ENCODE measurements around the gene CXCL5.

Gene CXCL5

DNA sequence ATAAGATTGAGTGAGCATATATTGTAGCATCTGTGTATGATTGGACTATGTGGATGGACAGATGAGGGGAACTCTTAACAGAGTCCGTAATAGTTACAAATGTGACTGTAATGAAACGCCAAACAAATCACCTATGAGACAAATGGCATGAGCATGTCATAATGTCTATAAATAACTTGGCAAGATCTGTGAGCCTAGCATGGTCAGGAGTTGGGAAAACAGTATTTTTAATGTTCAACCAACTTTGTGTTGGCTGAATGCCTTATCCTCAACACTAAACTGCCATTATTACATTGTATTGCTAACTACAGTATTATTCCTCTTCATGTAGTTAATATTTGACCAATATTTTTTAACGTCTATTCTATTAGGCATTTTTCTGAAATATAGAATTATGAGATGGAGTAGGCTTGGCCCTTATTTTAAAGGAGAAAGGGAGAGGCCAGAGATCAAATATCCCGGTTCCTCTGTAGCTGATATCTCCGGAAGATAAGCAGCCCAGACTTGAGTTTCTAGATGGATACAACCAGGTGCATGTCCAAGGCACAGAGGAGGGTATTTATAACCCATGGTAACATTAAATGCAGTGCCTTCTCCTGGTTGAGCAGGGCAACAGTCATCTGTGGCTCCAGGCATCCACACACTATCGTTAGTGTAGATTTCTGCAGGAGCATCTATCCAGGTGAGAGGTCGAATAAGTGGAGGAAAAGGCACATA lies 49.3 kb downstream of the CXCL5 start:
- no peak for TF ChIP-seq ZFX (IDR thresholded peaks at IDR 0.05)
- TF ChIP-seq, protein P1, sequence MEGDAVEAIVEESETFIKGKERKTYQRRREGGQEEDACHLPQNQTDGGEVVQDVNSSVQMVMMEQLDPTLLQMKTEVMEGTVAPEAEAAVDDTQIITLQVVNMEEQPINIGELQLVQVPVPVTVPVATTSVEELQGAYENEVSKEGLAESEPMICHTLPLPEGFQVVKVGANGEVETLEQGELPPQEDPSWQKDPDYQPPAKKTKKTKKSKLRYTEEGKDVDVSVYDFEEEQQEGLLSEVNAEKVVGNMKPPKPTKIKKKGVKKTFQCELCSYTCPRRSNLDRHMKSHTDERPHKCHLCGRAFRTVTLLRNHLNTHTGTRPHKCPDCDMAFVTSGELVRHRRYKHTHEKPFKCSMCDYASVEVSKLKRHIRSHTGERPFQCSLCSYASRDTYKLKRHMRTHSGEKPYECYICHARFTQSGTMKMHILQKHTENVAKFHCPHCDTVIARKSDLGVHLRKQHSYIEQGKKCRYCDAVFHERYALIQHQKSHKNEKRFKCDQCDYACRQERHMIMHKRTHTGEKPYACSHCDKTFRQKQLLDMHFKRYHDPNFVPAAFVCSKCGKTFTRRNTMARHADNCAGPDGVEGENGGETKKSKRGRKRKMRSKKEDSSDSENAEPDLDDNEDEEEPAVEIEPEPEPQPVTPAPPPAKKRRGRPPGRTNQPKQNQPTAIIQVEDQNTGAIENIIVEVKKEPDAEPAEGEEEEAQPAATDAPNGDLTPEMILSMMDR (conservative IDR thresholded peaks at IDR 0.05), result no peak
- no peak overlapping the region for H3K27ac ChIP-seq

DNA sequence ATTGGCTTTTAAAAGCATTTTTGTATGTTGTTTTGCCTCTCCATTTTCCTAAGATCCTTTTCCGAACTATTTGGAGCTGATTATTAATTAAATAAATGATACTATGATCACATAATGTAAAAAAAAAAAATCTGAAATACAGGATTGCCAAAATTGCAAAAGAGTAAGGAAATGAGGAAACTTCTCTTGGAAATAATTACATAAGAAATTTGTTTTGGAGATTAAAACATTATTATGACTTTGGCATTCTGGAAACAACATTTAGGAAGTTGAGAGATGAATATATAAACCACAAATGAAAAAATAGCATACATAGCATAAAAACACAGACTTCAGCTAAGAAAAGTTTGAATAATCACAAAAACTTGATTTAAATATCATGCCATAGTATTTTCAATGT lies 50.2 kb downstream of the CXCL5 start:
- no peak for TF ChIP-seq ZFX (IDR thresholded peaks at IDR 0.05)
- TF ChIP-seq, protein P1 (conservative IDR thresholded peaks at IDR 0.05), result no peak
- H3K27ac ChIP-seq, result no peak overlapping the region

DNA sequence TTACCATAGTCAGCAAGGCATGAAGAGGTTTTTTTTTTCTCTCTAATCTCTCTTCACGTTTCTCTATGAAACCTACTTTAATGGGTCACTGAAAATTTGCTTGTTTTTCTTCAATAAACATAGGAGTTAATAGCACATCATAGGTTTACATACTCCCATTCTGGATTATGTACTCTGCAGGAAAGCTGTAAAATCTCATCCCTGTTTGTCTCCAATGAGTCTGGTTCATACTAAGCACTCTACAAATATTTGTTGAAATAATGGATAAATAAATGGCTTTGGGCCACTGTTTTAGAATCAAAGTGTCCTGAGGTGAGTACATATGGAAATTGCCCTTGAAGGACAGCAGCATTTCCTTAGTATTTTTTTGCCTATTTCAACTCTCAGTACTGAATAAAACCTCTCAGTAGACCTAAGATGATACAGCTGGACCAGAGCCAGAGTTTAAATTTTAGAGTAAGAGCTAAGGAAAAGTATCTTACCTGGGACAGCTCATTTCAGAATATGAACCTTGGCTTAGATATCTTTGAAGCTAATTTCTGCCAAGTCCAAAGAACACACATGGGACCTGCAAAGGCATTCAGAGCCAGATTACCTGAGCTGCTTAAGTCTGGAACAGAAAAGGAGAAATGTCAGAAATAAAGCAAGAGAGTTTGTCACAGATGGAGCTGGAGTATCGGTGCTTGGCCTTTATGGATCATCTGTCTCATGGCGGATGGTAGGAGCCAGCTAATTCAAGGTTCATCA lies 51.1 kb downstream of the CXCL5 start:
- peak overlapping the region; percentile 30; the same call in 1 of the 2 replicates for H3K27ac ChIP-seq
- TF ChIP-seq ZFX (IDR thresholded peaks at IDR 0.05), result no peak
- TF ChIP-seq, protein P1 (conservative IDR thresholded peaks at IDR 0.05), result no peak

DNA sequence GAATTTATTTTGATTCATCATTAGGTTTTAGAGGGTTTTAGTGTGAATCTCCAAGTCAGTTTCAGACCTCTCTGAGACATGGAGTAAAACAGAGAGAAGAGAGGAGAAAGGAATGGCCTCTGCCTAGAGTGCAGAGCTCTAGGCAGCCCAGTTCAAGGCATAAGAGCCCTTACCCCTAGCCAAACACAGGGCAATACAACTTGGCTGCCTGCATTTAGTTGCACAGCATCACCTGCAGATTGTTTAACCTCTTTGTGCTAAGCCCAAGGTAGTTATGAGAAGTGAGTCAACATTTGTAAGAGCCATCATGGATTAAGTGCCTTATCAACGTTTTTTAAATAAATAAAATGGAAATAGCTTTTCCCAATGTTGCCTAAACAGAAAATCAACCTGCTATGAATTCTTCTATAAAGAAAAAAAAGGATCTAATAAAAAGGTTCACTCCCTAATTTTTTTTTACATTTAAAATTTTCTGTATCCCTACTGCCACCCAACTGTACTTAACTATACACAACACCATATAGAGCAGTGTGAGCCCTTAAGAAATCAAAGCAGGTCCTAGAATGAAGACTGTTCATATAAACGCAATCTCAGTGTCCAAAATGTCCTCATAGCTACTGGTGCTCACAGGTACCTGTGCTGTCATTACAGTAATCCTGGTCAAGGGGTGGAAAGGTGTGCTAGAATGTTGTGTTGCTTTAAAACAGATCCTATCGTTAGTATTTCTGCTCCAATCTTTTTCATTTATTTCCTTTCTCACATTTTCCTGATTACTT lies 52.6 kb downstream of the CXCL5 start:
- H3K27ac ChIP-seq, result no peak overlapping the region
- TF ChIP-seq, protein P1 (conservative IDR thresholded peaks at IDR 0.05), result no peak
- TF ChIP-seq ZFX (IDR thresholded peaks at IDR 0.05), result no peak

Measured in C4-2B (cell line).